Measurements from ENCODE around the gene KLHL29. TPM values are rescaled to one million over a fixed set of nuclear protein-coding genes. Genes with fewer than 3 reads are reported as not detected.
A peak's percentile ranks its signal among the peaks of the same experiment; 100 is the strongest.

Gene KLHL29
- polyA plus RNA-seq, 3 donors: 0.03 TPM; not detected in 2

DNA sequence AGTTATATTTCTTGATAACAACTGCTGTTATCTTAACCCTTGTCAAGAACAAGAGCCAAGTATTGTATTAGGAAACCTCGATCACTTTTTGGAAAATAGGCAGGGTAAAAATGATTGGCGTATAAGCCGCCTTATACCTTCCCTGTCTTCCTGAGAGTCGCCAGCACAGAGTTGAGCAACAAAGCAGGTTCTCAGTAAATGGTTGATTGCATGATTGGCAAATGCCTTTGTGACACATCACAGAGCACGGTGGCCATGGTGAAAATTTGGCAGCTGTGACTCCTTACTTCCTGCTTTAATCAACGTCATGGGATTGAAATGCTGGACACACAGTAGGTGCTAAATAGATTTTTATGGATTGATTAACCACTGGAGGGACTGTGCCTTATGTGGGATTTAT is 3.9 kb upstream of the KLHL29 start:
- Histone ChIP-seq H3K27me3 (ENCODE audit: control insufficient read depth in 2 of 2, insufficient read depth in 2 of 2, low read length in 2 of 2) (peaks cover 43 to 46% of the 10 kb centered on the region in 2 donors), H3K4me1 (ENCODE audit: control insufficient read depth in 1 of 2, insufficient read depth in 2 of 2, low read length in 2 of 2) (peaks cover 13 to 22% of the 10 kb centered on the region in 2 donors), H2AFZ (ENCODE audit: insufficient read depth, low read depth, low read length, poor library complexity, severe bottlenecking) (peak overlapping the region; percentile 21), H3K9me3 (replicated peaks in 1 of 2; ENCODE audit: control insufficient read depth in 1 of 2, insufficient read depth in 1 of 2, low read length in 2 of 2) (peaks cover 0 to 5% of the 10 kb centered on the region in 2 donors), H3K4me3 (replicated peaks in 1 of 3; ENCODE audit: low read depth in 2 of 3, low read length in 3 of 3) (peak overlapping the region in 1 of 3 experiments; percentile 6), H4K20me1 (ENCODE audit: insufficient read depth, low read length) (no peaks in the 10 kb centered on the region), H3K9ac (ENCODE audit: insufficient read depth, low read length, poor library complexity, severe bottlenecking) (no peak overlapping the region), H3K36me3 (replicated peaks in 1 of 2; ENCODE audit: control insufficient read depth in 1 of 2, insufficient read depth in 2 of 2, low read length in 2 of 2) (no peaks in the 10 kb centered on the region), H3K4me2 (replicated peaks; ENCODE audit: extremely low read depth, low read length, poor library complexity, severe bottlenecking) (peak overlapping the region; percentile 4), H3K79me2 (ENCODE audit: insufficient read depth, low read length) (no peaks in the 10 kb centered on the region), H3K27ac (ENCODE audit: low read depth in 1 of 2, low read length in 2 of 2) (no peak overlapping the region)
- Mint-ChIP-seq H3K4me1 (peaks cover 22% of the 10 kb centered on the region), H3K36me3 (peaks cover 3 to 6% of the 10 kb centered on the region in 2 donors), H3K4me3 (peak overlapping the region; percentile 58 to 88), H3K27ac (peak overlapping the region; percentile 68 to 96 (median 90)), H3K9me3 (peaks cover 0 to 11% (median 9%) of the 10 kb centered on the region in 7 donors), H3K27me3 (ENCODE audit: low read depth in 3 of 3) (peaks cover 42 to 55% (median 47%) of the 10 kb centered on the region in 3 donors)
- intact Hi-C loops (cut with micrococcal nuclease): no loop called here
- TF ChIP-seq, protein P1, sequence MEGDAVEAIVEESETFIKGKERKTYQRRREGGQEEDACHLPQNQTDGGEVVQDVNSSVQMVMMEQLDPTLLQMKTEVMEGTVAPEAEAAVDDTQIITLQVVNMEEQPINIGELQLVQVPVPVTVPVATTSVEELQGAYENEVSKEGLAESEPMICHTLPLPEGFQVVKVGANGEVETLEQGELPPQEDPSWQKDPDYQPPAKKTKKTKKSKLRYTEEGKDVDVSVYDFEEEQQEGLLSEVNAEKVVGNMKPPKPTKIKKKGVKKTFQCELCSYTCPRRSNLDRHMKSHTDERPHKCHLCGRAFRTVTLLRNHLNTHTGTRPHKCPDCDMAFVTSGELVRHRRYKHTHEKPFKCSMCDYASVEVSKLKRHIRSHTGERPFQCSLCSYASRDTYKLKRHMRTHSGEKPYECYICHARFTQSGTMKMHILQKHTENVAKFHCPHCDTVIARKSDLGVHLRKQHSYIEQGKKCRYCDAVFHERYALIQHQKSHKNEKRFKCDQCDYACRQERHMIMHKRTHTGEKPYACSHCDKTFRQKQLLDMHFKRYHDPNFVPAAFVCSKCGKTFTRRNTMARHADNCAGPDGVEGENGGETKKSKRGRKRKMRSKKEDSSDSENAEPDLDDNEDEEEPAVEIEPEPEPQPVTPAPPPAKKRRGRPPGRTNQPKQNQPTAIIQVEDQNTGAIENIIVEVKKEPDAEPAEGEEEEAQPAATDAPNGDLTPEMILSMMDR (IDR thresholded peaks at IDR 0.05): no peak
- DNase-seq: peak; percentile 67 to 86 (median 72)
- 36% methylated on average over 3 of the region's 6 CpGs for WGBS (ENCODE audit: insufficient coverage)

- Histone ChIP-seq H3K4me2 (replicated peaks; ENCODE audit: extremely low read depth, low read length, poor library complexity, severe bottlenecking) (no peak overlapping the region), H3K27me3 (ENCODE audit: control insufficient read depth in 2 of 2, insufficient read depth in 2 of 2, low read length in 2 of 2) (peaks cover 46 to 49% of the 10 kb centered on the region in 2 donors), H3K79me2 (ENCODE audit: insufficient read depth, low read length) (no peaks in the 10 kb centered on the region), H3K27ac (ENCODE audit: low read depth in 1 of 2, low read length in 2 of 2) (no peak overlapping the region), H4K20me1 (ENCODE audit: insufficient read depth, low read length) (no peaks in the 10 kb centered on the region), H3K36me3 (replicated peaks in 1 of 2; ENCODE audit: control insufficient read depth in 1 of 2, insufficient read depth in 2 of 2, low read length in 2 of 2) (no peaks in the 10 kb centered on the region), H3K4me1 (ENCODE audit: control insufficient read depth in 1 of 2, insufficient read depth in 2 of 2, low read length in 2 of 2) (peaks cover 17 to 26% of the 10 kb centered on the region in 2 donors), H3K4me3 (replicated peaks in 1 of 3; ENCODE audit: low read depth in 2 of 3, low read length in 3 of 3) (no peak overlapping the region), H3K9ac (ENCODE audit: insufficient read depth, low read length, poor library complexity, severe bottlenecking) (no peak overlapping the region), H3K9me3 (replicated peaks in 1 of 2; ENCODE audit: control insufficient read depth in 1 of 2, insufficient read depth in 1 of 2, low read length in 2 of 2) (peaks cover 0 to 9% of the 10 kb centered on the region in 2 donors), H2AFZ (ENCODE audit: insufficient read depth, low read depth, low read length, poor library complexity, severe bottlenecking) (no peak overlapping the region)
- peaks cover 25% of the 10 kb centered on the region for H3K4me1 Mint-ChIP-seq
- peaks cover 6 to 9% of the 10 kb centered on the region in 2 donors for H3K36me3 Mint-ChIP-seq
- peaks cover 0 to 15% (median 11%) of the 10 kb centered on the region in 7 donors for H3K9me3 Mint-ChIP-seq
- no peak for DNase-seq
- 31% methylated on average over 2 of the region's 3 CpGs for WGBS (ENCODE audit: insufficient coverage)
- peak overlapping the region in 5 of 7 donors; percentile 19 to 89 (median 50) for H3K27ac Mint-ChIP-seq
- TF ChIP-seq, protein P1 (IDR thresholded peaks at IDR 0.05): no peak
- H3K4me3 Mint-ChIP-seq: peak overlapping the region in 1 of 2 donors; percentile 88
- intact Hi-C loops (cut with micrococcal nuclease): no loop called here
- peaks cover 45 to 56% (median 48%) of the 10 kb centered on the region in 3 donors for H3K27me3 Mint-ChIP-seq (ENCODE audit: low read depth in 3 of 3)
These were observed 3.5 kb upstream of the KLHL29 start for GRCh38 chr2:23381485-23381884.
